ENCODE results near the gene TMPO. TPM values are rescaled to one million over a fixed set of nuclear protein-coding genes. Genes with fewer than 3 reads are reported as not detected.
"Not testable (repeated sequence)": the region's sequence is repeated elsewhere in the genome, so short reads cannot be mapped to it uniquely, and the experiment has no call there.

TMPO gene
- total RNA-seq, 3 donors from 2014 or later = 42.9 to 115 (median 67.8) TPM

DNA sequence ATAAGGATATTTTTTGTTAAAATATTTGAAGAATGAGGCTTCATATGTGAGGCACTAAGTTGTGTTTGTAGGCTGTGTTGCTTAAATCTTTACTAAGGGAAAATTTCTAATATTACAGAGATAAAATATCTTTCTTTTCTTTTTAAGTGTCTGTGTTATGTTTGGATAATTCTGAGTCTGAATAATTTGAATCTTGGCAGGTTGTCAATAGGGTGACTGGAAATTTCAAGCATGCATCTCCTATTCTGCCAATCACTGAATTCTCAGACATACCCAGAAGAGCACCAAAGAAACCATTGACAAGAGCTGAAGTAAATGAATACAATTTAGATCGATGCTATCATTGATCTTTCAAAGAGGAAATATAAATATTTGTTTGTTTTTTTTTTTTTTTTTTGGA, 29.4 kb downstream of the TMPO start:
- TF ChIP-seq, protein P1, sequence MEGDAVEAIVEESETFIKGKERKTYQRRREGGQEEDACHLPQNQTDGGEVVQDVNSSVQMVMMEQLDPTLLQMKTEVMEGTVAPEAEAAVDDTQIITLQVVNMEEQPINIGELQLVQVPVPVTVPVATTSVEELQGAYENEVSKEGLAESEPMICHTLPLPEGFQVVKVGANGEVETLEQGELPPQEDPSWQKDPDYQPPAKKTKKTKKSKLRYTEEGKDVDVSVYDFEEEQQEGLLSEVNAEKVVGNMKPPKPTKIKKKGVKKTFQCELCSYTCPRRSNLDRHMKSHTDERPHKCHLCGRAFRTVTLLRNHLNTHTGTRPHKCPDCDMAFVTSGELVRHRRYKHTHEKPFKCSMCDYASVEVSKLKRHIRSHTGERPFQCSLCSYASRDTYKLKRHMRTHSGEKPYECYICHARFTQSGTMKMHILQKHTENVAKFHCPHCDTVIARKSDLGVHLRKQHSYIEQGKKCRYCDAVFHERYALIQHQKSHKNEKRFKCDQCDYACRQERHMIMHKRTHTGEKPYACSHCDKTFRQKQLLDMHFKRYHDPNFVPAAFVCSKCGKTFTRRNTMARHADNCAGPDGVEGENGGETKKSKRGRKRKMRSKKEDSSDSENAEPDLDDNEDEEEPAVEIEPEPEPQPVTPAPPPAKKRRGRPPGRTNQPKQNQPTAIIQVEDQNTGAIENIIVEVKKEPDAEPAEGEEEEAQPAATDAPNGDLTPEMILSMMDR (IDR thresholded peaks at IDR 0.05) = no peak
- TF ChIP-seq POLR2AphosphoS5 (IDR thresholded peaks at IDR 0.05) (no peak), POLR2A (IDR thresholded peaks at IDR 0.05) (no peak)
- Histone ChIP-seq H3K9me3 (no peaks in the 10 kb centered on the region), H3K27ac (no peak overlapping the region), H3K4me1 (no peaks in the 10 kb centered on the region), H3K4me3 (no peak overlapping the region), H3K36me3 (no peaks in the 10 kb centered on the region), H3K27me3 (no peaks in the 10 kb centered on the region)
- DNase-seq (ENCODE audit: low spot score in 2 of 2) = no peak
- intact Hi-C loops (cut with DNase I; ENCODE audit: low total_unique reads) = no loop called here

DNA sequence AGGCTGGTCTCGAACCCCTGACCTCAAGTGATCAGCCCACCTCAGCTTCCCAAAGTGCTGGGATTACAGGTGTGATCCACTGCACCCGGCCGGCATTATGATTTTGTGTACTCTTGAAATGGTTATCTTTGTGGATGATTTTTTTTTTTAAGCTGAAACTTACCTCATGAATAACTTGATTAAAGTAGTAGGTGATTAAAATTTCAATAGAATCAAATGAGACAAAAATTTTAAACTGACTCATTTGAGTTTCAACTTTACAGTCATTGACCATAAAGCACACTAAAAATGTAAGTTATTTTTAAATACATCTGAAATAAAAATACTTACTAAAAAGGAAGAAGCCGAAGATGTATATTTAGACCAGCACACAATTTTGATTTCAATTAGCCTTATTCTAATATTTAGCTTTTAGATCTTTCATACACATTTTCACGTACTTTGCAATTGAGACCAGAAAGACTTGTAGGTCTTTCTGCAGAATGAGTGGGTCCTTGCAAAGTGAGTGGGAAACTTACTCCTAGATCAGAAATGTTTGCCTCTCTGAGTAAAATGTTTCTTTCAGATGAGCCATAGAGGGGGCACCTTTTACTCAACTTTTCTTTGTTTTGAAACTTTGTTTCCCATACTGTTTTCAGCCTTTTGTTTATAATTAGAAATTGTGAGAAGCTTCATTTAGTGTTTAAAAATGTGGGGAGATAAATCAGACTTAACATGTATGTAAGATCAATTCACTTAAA, 34.2 kb downstream of the TMPO start:
- Histone ChIP-seq H3K36me3 (no peaks in the 10 kb centered on the region), H3K4me1 (no peaks in the 10 kb centered on the region), H3K9me3 (no peaks in the 10 kb centered on the region), H3K27ac (no peak overlapping the region), H3K27me3 (no peaks in the 10 kb centered on the region), H3K4me3 (no peak overlapping the region)
- no peak for DNase-seq (ENCODE audit: low spot score in 2 of 2)
- TF ChIP-seq, protein P1 (IDR thresholded peaks at IDR 0.05) = no peak
- TF ChIP-seq POLR2AphosphoS5 (IDR thresholded peaks at IDR 0.05) (no peak), POLR2A (IDR thresholded peaks at IDR 0.05) (no peak)
- intact Hi-C loops (cut with DNase I; ENCODE audit: low total_unique reads) = no loop called here

DNA sequence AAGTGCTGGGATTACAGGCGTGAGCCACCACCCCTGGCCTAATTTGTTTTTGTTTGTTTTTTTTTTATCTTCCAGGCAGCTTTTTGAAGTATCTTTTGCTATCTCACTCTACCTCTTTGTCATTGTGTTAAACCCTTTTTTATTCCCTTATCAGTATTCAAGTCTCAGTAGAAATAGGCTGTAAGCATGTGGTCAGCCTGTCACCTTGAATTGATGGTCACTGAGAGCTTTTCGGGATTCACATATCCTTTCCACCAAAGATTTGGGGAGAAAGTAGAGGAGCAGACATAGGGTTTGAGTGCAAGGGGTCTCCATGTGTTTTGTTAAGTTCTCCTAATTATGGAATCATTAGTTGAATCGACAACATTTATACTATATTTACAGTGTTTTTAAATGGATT, 36.4 kb downstream of the TMPO start:
- Histone ChIP-seq H3K4me1 (no peaks in the 10 kb centered on the region), H3K27me3 (no peaks in the 10 kb centered on the region), H3K36me3 (no peaks in the 10 kb centered on the region), H3K9me3 (no peaks in the 10 kb centered on the region), H3K27ac (no peak overlapping the region), H3K4me3 (no peak overlapping the region)
- TF ChIP-seq POLR2AphosphoS5 (IDR thresholded peaks at IDR 0.05) (no peak), POLR2A (IDR thresholded peaks at IDR 0.05) (no peak)
- TF ChIP-seq, protein P1 (IDR thresholded peaks at IDR 0.05) = no peak
- intact Hi-C loops (cut with DNase I; ENCODE audit: low total_unique reads) = no loop called here
- no peak for DNase-seq (ENCODE audit: low spot score in 2 of 2)

DNA sequence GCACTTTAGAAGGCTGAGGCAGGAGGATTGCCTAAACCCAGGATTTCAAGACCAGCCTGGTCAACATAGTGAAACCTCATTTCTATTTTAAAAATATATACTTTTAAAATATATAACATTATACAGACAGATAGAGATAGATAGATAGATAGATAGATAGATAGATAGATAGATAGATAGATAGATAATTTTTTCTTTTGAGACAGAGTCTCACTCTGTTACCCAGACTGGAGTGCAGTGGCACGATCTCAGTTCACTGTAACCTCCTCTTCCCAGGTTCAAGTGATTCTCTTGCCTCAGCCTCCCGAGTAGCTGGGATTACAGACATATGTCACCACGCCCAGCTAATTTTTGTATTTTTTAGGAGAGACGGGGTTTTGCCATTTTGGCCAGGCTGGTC, 42.7 kb downstream of the TMPO start:
- H3K4me3 ChIP-seq; H3K4me1 ChIP-seq; H3K27ac ChIP-seq; H3K36me3 ChIP-seq; DNase-seq (ENCODE audit: low spot score in 2 of 2); intact Hi-C loops (cut with DNase I; ENCODE audit: low total_unique reads); H3K9me3 ChIP-seq; H3K27me3 ChIP-seq: not testable (repeated sequence)

DNA sequence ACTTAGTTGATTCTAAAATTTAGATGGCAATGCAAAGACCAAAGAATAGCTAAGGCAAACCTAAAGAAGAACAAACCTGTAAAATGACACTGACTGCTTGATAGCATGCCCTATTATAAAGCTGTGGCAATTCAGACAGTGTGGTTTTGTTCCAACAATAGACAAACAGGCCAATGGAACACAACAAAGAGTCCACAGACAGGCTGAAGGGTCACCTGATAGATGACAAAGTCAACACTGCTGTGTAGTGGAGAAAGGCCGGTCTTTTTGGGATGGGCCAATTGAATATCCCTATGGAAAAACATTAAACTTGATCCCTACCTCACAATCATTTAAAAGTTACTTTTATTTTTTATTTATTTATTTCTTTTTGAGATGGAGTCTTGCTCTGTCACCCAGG, 44.3 kb downstream of the TMPO start:
- intact Hi-C loops (cut with DNase I; ENCODE audit: low total_unique reads) = no loop called here
- H3K27ac ChIP-seq = no peak overlapping the region
- H3K27me3 ChIP-seq = no peaks in the 10 kb centered on the region

More for the DNA sequence above, 44.3 kb downstream of the TMPO start:
- Histone ChIP-seq H3K4me3 (no peak overlapping the region), H3K36me3 (no peaks in the 10 kb centered on the region), H3K9me3 (peaks cover 3 to 6% of the 10 kb centered on the region in 2 donors), H3K4me1 (no peaks in the 10 kb centered on the region)
- DNase-seq (ENCODE audit: low spot score in 2 of 2) = no peak
- TF ChIP-seq POLR2AphosphoS5 (IDR thresholded peaks at IDR 0.05) = no peak
- TF ChIP-seq POLR2A (IDR thresholded peaks at IDR 0.05) = no peak
- TF ChIP-seq, protein P1 (IDR thresholded peaks at IDR 0.05) = no peak
